SK-N-SH (cell line): Measurements from ENCODE around the gene RASGEF1C.

Experiments used
- EZH2phosphoT487 ChIP-seq: fragments of 200-600 bp; sonication (generic); IDR thresholded peaks from 2 replicates; pipeline ENCODE4 v1.6.1; 2017; ENCODE audit warnings: low read depth, mixed run types, mild to moderate bottlenecking, antibody characterized with exemption, moderate library complexity, borderline replicate concordance
- FOXJ3 ChIP-seq: sonication (generic); formaldehyde crosslinking; IDR thresholded peaks from 2 replicates; pipeline ENCODE4 v1.5.1; 2020; ENCODE audit warnings: mild to moderate bottlenecking, missing genetic modification reagents
- POLR2AphosphoS5 ChIP-seq: IDR thresholded peaks from 2 replicates; pipeline ENCODE4 v1.6.1; 2012; ENCODE audit warnings: low read depth, low read length
- RAD21 ChIP-seq: IDR thresholded peaks from 2 replicates; pipeline ENCODE4 v1.6.1; 2012; ENCODE audit warnings: mild to moderate bottlenecking, low read length
- TF ChIP-seq, protein P1 (sequence below): fragments of 200-600 bp; sonication (generic); IDR thresholded peaks from 2 replicates; pipeline ENCODE4 v1.6.1; 2017; ENCODE audit warnings: antibody characterized with exemption, mild to moderate bottlenecking, moderate library complexity

- TF ChIP-seq RAD21 (no peak), EZH2phosphoT487 (no peak), FOXJ3 (CRISPR knock-in tag) (no peak), POLR2AphosphoS5 (no peak)
- TF ChIP-seq, protein P1, sequence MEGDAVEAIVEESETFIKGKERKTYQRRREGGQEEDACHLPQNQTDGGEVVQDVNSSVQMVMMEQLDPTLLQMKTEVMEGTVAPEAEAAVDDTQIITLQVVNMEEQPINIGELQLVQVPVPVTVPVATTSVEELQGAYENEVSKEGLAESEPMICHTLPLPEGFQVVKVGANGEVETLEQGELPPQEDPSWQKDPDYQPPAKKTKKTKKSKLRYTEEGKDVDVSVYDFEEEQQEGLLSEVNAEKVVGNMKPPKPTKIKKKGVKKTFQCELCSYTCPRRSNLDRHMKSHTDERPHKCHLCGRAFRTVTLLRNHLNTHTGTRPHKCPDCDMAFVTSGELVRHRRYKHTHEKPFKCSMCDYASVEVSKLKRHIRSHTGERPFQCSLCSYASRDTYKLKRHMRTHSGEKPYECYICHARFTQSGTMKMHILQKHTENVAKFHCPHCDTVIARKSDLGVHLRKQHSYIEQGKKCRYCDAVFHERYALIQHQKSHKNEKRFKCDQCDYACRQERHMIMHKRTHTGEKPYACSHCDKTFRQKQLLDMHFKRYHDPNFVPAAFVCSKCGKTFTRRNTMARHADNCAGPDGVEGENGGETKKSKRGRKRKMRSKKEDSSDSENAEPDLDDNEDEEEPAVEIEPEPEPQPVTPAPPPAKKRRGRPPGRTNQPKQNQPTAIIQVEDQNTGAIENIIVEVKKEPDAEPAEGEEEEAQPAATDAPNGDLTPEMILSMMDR = no peak
Observed at GRCh38 chr5:180173198-180173544, 35.8 kb downstream of the RASGEF1C start.
